Astrocyte of the cerebellum (primary cell): ENCODE data around the gene KLHL9.

Experiments used
- DNase-seq: peaks from one replicate; pipeline ENCODE4 v3.0.0-alpha.2; 2011; ENCODE audit warnings: low read depth
- H3K4me3 ChIP-seq: 2 replicates; pipeline ENCODE4 v1.5.1; 2011; ENCODE audit warnings: mild to moderate bottlenecking, low read depth, low read length, moderate library complexity
- CTCF ChIP-seq: IDR thresholded peaks from 2 replicates; pipeline ENCODE4 v1.5.1; 2012; ENCODE audit warnings: low read length, low read depth, moderate library complexity, mild to moderate bottlenecking; ENCODE audit errors: missing control alignments
- in situ Hi-C: cut with HindIII; loops from 2 replicates; pipeline ENCODE4 v1.10.0; 2017; ENCODE audit warnings: low sequenced_read_pairs

KLHL9 gene

GRCh38 chr9:21362287-21362686, 27.1 kb upstream of the KLHL9 start:
- TF ChIP-seq CTCF: no peak
- in situ Hi-C loops: no loop called here
- no peak overlapping the region for H3K4me3 ChIP-seq
- DNase-seq: no peak

DNA sequence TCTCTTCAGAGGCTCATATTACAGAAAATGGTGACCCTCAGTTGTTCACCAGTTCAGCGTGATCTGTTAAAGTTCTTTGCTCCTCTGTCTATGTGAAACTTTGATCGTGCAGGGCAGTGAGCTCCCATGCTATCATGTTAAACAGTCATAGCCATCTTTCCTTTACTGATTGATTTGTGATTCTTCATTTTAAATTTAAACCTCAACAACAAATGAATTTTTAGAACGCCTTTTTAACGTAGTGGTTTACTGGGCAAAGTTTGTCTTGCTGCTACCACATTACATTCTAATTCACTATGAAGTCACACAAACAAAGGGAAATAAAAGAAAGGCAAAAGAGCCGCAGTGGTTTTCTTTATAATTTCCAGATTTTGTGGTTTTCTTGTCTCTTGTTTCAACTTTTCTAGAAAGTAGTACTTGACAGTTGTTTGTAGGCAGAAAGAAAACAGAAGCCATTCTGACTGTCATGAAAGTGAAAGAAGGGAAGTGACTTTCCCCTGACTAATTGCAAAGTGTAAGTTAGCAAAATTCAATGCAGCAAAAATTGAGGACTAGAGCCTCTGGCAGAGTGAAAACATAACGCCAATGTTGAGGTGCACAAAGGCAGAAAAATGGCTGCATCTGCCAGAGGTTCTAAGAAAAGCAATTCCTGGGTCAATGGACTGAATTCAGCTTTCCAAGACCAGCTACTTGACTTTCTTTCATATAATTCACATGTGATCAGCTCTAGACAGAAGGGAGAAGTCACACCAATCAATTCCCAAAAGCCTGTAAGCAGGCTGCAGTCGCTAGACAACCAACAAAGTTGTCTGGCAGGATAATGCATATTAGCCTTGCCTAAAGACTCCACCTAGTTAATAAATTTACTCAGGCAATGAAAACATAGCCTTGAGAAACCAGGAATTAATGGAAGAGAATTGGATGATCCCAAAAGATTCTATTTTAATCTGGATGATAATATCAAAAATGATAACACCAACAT, 22.6 kb upstream of the KLHL9 start:
- no peak overlapping the region for H3K4me3 ChIP-seq
- TF ChIP-seq CTCF: no peak
- in situ Hi-C loops: no loop called here
- no peak for DNase-seq

GRCh38 chr9:21350787-21351186, 15.6 kb upstream of the KLHL9 start, which contains the start of gene IFNA6:
IFNA6 (minus strand) TSS chr9:21350887; CDS start chr9:21350887, 0 bp downstream.
- in situ Hi-C loops: no loop called here
- no peak within 1 kb of the TSS for H3K4me3 ChIP-seq
- TF ChIP-seq CTCF: no peak
- no peak for DNase-seq

- TF ChIP-seq CTCF: no peak
- DNase-seq: no peak
- H3K4me3 ChIP-seq: no peak overlapping the region
- in situ Hi-C loops: loop anchor here (25.0 kb wide), 1 partner anchor 464 kb away; the partner anchor contains the start of gene MTAP
Observed at GRCh38 chr9:21348430-21348970, 13.3 kb upstream of the KLHL9 start.

DNA sequence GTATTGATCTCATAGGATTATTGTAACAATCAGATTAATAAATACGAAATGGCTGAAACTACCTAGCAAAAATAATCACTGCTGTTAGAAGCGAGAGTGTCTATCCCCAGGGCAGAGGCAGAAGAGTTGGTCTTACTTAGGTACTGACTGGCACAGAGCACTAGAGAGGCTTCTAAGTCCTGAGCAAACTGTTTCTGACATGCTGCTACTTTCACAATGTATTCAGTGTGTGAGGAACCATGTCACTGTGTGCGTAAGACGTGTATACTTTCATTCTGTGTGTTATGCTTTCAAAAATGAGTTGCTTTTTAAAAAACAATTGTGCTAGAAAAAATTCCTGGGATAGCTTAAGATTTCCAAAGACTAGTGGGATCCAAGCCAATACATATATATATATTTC, 5.5 kb upstream of the KLHL9 start:
- DNase-seq: no peak
- in situ Hi-C loops: loop anchor here (25.0 kb wide), 1 partner anchor 472 kb away; the partner anchor contains the start of gene MTAP
- TF ChIP-seq CTCF: no peak
- no peak overlapping the region for H3K4me3 ChIP-seq

DNA sequence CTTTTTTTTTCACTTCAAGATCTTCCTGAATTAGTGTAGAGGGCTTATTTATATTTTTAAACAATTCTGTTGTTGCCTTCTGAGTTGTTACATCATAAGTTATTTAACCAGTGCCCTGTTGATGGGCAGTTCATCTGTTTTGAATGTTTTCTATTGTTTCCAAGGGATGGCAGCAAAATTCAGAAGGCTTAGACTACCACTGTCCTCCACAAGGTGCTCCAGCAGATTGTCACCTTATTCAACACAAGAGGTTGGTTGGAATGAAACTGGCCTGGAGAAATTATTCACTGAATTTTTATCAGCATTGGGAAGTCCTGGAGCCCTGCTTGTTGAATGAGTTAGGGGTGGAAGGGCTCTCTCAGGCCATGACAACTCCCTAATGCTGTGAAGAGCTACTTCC, 1.3 kb upstream of the KLHL9 start:
- TF ChIP-seq CTCF: no peak
- no peak overlapping the region for H3K4me3 ChIP-seq
- in situ Hi-C loops: loop anchor here (25.0 kb wide), 1 partner anchor 476 kb away; the partner anchor contains the start of gene MTAP
- DNase-seq: no peak
